ENCODE measurements around the gene FBXL17.

Gene FBXL17

DNA sequence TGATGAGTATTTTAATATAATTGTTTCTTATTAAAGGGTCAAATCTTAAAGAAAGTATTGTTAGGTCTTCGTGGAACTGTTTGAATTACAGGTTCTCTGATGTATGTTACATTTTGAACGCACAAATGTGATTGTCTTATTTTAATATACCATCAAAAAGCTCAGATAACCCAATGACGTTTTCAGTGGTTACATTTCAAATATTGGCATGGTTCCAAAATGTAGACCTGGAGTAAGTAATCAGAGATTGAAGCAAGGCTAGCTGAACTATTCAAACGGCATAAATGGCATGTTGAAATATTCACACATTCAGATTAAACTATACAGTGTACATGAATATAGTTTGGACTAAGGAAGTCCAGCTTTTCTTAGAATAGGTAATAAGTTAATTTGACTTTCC lies 429.4 kb downstream of the FBXL17 start:
- DNase-seq (ENCODE audit: low read depth), result no peak
- H3K4me3 ChIP-seq (ENCODE audit: low read depth, low read length), result no peak overlapping the region
- TF ChIP-seq, protein P1, sequence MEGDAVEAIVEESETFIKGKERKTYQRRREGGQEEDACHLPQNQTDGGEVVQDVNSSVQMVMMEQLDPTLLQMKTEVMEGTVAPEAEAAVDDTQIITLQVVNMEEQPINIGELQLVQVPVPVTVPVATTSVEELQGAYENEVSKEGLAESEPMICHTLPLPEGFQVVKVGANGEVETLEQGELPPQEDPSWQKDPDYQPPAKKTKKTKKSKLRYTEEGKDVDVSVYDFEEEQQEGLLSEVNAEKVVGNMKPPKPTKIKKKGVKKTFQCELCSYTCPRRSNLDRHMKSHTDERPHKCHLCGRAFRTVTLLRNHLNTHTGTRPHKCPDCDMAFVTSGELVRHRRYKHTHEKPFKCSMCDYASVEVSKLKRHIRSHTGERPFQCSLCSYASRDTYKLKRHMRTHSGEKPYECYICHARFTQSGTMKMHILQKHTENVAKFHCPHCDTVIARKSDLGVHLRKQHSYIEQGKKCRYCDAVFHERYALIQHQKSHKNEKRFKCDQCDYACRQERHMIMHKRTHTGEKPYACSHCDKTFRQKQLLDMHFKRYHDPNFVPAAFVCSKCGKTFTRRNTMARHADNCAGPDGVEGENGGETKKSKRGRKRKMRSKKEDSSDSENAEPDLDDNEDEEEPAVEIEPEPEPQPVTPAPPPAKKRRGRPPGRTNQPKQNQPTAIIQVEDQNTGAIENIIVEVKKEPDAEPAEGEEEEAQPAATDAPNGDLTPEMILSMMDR (IDR thresholded peaks at IDR 0.05; ENCODE audit: control insufficient read depth, extremely low read depth, insufficient read depth), result no peak

DNA sequence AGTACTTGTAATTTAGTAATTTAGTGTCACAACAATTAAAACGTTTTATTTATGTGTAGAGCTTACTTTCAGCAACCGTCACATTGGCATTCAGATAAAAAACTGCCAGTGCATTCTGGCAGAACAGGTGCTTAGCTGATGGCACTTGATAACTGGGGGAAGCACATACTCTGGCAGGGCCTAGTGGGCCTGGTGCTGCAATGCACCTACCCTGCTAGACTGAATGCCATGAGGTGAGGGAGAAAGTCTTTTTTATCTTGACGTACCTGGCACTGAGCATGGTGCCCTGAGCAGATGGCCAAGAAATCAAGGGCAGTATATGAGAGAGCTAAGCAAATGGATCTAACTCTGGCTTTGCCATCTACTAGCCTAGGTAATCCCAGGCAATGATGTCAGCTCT lies 430.6 kb downstream of the FBXL17 start:
- no peak for DNase-seq (ENCODE audit: low read depth)
- no peak overlapping the region for H3K4me3 ChIP-seq (ENCODE audit: low read depth, low read length)
- TF ChIP-seq, protein P1 (IDR thresholded peaks at IDR 0.05; ENCODE audit: control insufficient read depth, extremely low read depth, insufficient read depth), result no peak

GRCh38 chr5:107950776-107951175 lies 431.1 kb downstream of the FBXL17 start:
- no peak for DNase-seq (ENCODE audit: low read depth)
- H3K4me3 ChIP-seq (ENCODE audit: low read depth, low read length), result no peak overlapping the region
- TF ChIP-seq, protein P1 (IDR thresholded peaks at IDR 0.05; ENCODE audit: control insufficient read depth, extremely low read depth, insufficient read depth), result no peak

GRCh38 chr5:107949688-107950341 lies 432.1 kb downstream of the FBXL17 start:
- DNase-seq (ENCODE audit: low read depth), result no peak
- H3K4me3 ChIP-seq (ENCODE audit: low read depth, low read length), result no peak overlapping the region
- TF ChIP-seq, protein P1 (IDR thresholded peaks at IDR 0.05; ENCODE audit: control insufficient read depth, extremely low read depth, insufficient read depth), result no peak

DNA sequence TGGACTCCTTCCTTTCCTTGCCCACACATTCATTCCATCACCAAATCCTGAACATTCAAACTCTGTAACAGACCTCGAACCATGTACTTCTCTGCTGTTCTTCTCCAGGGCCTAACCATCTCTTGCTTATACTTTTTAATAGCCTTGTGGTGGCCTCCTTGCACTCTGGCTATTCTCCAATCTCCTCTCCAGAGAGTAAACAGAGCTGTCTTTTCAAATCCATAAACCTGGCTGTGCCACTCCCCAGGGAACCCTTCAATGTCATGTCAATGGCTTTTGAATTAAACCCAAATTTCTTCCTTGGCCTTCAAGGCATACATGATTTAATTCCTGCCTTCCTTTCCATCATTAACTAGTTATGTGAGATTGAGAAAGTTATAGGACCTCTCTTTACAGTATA lies 433.5 kb downstream of the FBXL17 start:
- TF ChIP-seq, protein P1 (IDR thresholded peaks at IDR 0.05; ENCODE audit: control insufficient read depth, extremely low read depth, insufficient read depth), result no peak
- DNase-seq (ENCODE audit: low read depth), result peak; percentile 80
- H3K4me3 ChIP-seq (ENCODE audit: low read depth, low read length), result no peak overlapping the region

DNA sequence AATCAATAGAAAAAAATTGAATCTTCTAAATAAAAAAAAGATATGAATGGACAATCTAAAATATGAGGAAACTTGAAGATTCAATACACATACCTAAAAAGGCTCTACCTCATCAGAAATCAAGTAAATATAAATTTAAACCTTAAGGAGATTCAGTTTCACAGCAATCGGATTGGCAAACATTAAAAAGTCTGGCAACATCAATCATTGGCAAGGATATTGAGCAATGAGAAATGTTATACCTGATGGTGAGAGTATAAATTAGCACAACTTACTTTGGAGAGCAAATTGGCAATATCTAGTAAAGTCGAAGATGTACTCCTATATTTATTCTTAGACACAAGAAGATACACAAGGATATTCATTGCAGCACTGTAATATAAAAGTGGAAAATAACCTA lies 436.8 kb downstream of the FBXL17 start:
- TF ChIP-seq, protein P1 (IDR thresholded peaks at IDR 0.05; ENCODE audit: control insufficient read depth, extremely low read depth, insufficient read depth), result no peak
- no peak overlapping the region for H3K4me3 ChIP-seq (ENCODE audit: low read depth, low read length)
- DNase-seq (ENCODE audit: low read depth), result peak; percentile 47

DNA sequence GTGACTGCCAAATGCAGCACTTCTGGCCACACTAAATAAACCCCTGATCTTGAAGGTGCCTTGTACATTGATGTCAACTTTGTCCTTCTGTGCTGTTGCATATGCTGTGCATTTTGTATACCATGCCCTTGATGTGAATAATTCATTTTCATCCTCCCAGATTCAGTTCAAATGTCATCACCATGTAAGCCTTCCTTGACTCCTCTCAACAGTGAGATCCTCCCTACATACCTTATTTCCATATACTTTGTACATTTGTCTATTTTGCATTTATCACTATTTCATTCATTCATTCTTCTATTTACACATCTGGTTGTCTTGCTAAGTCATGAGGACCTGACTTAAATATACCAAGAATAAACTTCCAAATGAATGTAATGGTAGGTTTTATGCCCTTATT lies 438.0 kb downstream of the FBXL17 start:
- TF ChIP-seq, protein P1 (IDR thresholded peaks at IDR 0.05; ENCODE audit: control insufficient read depth, extremely low read depth, insufficient read depth), result no peak
- DNase-seq (ENCODE audit: low read depth), result no peak
- no peak overlapping the region for H3K4me3 ChIP-seq (ENCODE audit: low read depth, low read length)
